ENCODE results near the gene RPL22. TPM values are rescaled to one million over a fixed set of nuclear protein-coding genes. Genes with fewer than 3 reads are reported as not detected.

The RPL22 gene
- total and polyA plus RNA-seq, 2 of the 8 experiments (the other 6 are each of a cell fraction or from before 2014, with no cell fraction given): 133 to 521 TPM

GRCh38 chr1:6210591-6211355, 11.4 kb upstream of the RPL22 start:
- H2BK20ac ChIP-seq (ENCODE audit: low read length): no peak overlapping the region
- no peaks in the 10 kb centered on the region for H3K79me1 ChIP-seq (ENCODE audit: low read depth, low read length)
- no peak overlapping the region for H3K4ac ChIP-seq (replicated peaks; ENCODE audit: insufficient read length, low read depth, low read length)
- no peak overlapping the region for H2AK5ac ChIP-seq (ENCODE audit: low read depth, low read length)
- POLR2A ChIA-PET (ENCODE audit: partially characterized antibody): interaction anchor here (0.7 to 4.0 kb wide), 11 partner anchors 10 to 43 kb away, joined by 3 to 28 read pairs (median 4); partner anchors contain the start of genes HES3, ICMT and RPL22
- no peak overlapping the region for H3K56ac ChIP-seq (replicated peaks; ENCODE audit: insufficient read length, low read depth, low read length)
- DNase-seq (ENCODE audit: low read depth in 1 of 2, low spot score in 2 of 2) (no peak), FAIRE-seq (no peak)
- H3K23ac ChIP-seq (ENCODE audit: insufficient read length): no peak overlapping the region
- H3K36me3 ChIP-seq (ENCODE audit: control insufficient read depth in 2 of 4, insufficient read depth in 4 of 4, low read length in 3 of 4): no peaks in the 10 kb centered on the region
- H2AFZ ChIP-seq (ENCODE audit: low read length): no peak overlapping the region
- H3K4me1 ChIP-seq (replicated peaks in 1 of 4; ENCODE audit: control insufficient read depth in 3 of 4, insufficient read depth in 4 of 4, low read length in 3 of 4): peaks cover 0 to 31% (median 24%) of the 10 kb centered on the region in 4 experiments; a peak in 6 of 7 replicates
- H3K4me3 ChIP-seq (ENCODE audit: extremely low read depth in 1 of 4, insufficient read depth in 2 of 4, low read depth in 3 of 4, low read length in 4 of 4): no peak overlapping the region
- no peak overlapping the region for H3K9ac ChIP-seq (replicated peaks in 1 of 4; ENCODE audit: extremely low read depth in 1 of 4, low read depth in 3 of 4, low read length in 3 of 4)
- no peak overlapping the region for H4K5ac ChIP-seq (ENCODE audit: insufficient read length, low read depth, low read length)
- peaks cover 0 to 7% of the 10 kb centered on the region in 2 experiments for H4K20me1 ChIP-seq (replicated peaks in 1 of 2; ENCODE audit: control insufficient read depth in 1 of 2, insufficient read depth in 2 of 2, low read length in 2 of 2)
- CTCF ChIA-PET (ENCODE audit: partially characterized antibody): interaction anchor here (0.6 to 17.1 kb wide), 12 partner anchors 8 to 203 kb away, joined by 3 to 353 read pairs (median 6); partner anchors contain the start of genes HES3, ICMT and RPL22
- no peak overlapping the region for H2BK120ac ChIP-seq (replicated peaks; ENCODE audit: low read depth, low read length)
- H3K9me3 ChIP-seq (ENCODE audit: insufficient read depth in 2 of 2, low read depth in 1 of 2, low read length in 1 of 2): no peaks in the 10 kb centered on the region
- no peak overlapping the region for H2BK15ac ChIP-seq (ENCODE audit: low read length)
- no peak overlapping the region for H3K27ac ChIP-seq (ENCODE audit: low read depth, low read length)
- 91% methylated on average over 20 of the region's 29 CpGs; no CpG with 5 or more reads in 1 of the 2 experiments for WGBS, 2 experiments (ENCODE audit: extremely low coverage in 1 of 2, insufficient coverage in 1 of 2, insufficient read length in 1 of 2, insufficient replicate concordance in 2 of 2, low coverage in 1 of 2, low lambda C conversion rate in 2 of 2, missing lambda C conversion rate in 1 of 2)
- H3K27me3 ChIP-seq (replicated peaks in 1 of 4; ENCODE audit: control insufficient read depth in 3 of 4, extremely low read depth in 1 of 4, insufficient read depth in 3 of 4, low read length in 3 of 4): peaks cover 1 to 47% (median 37%) of the 10 kb centered on the region in 4 experiments
- H3K23me2 ChIP-seq (ENCODE audit: low read depth, low read length): peaks cover 18% of the 10 kb centered on the region; the same call in 1 of the 2 replicates
- no peak overlapping the region; a peak in 1 of 4 replicates for H3K4me2 ChIP-seq (ENCODE audit: insufficient read depth in 1 of 2, low read depth in 2 of 2, low read length in 2 of 2)
- H3K79me2 ChIP-seq (ENCODE audit: control insufficient read depth in 1 of 2, insufficient read depth in 2 of 2, low read length in 2 of 2): no peaks in the 10 kb centered on the region
- no peak overlapping the region for H3K18ac ChIP-seq (ENCODE audit: extremely low read depth, low read length)
- H4K91ac ChIP-seq (replicated peaks; ENCODE audit: insufficient read length, low read length): no peak overlapping the region
- no peak overlapping the region for H3K14ac ChIP-seq (ENCODE audit: insufficient read length)
- H4K8ac ChIP-seq (ENCODE audit: extremely low read depth, insufficient read depth, low read length): no peak overlapping the region
- 0 out of 2 replicates have a peak overlapping the region, but pooled peaks have one; percentile 1 for H2BK12ac ChIP-seq (ENCODE audit: low read depth, low read length)
- H2BK5ac ChIP-seq (ENCODE audit: low read depth, low read length): no peak overlapping the region
- no peak for TF ChIP-seq CBX8 (IDR thresholded peaks at IDR 0.05; ENCODE audit: borderline replicate concordance, low read depth, low read length)
- TF ChIP-seq RXRA (IDR thresholded peaks at IDR 0.05; ENCODE audit: insufficient read depth, low read depth, low read length): no peak
- no peak for TF ChIP-seq RNF2 (IDR thresholded peaks at IDR 0.05; ENCODE audit: borderline replicate concordance, low read depth, low read length, missing control alignments, poor library complexity, severe bottlenecking)
- TF ChIP-seq BCL11A (IDR thresholded peaks at IDR 0.05; ENCODE audit: low read depth in 2 of 2, low read length in 2 of 2): no peak
- no peak for TF ChIP-seq TAF1 (IDR thresholded peaks at IDR 0.05; ENCODE audit: low read depth, low read length)
- TF ChIP-seq GTF2F1 (IDR thresholded peaks at IDR 0.05; ENCODE audit: borderline replicate concordance, low read depth, low read length): no peak
- TF ChIP-seq NRF1 (IDR thresholded peaks at IDR 0.05; ENCODE audit: low read depth, low read length): no peak
- TF ChIP-seq BRCA1 (IDR thresholded peaks at IDR 0.05; ENCODE audit: low read depth, low read length): no peak
- TF ChIP-seq SP2 (IDR thresholded peaks at IDR 0.05; ENCODE audit: low read length): no peak
- TF ChIP-seq SIX5 (IDR thresholded peaks at IDR 0.05; ENCODE audit: low read depth, low read length): no peak
